Gastroesophageal sphincter (tissue), 4 donors: ENCODE data around the gene SSC5D. TPM values are rescaled to one million over a fixed set of nuclear protein-coding genes. Genes with fewer than 3 reads are reported as not detected.
A peak's percentile ranks its signal among the peaks of the same experiment; 100 is the strongest.

Source experiments
- ATAC-seq: fragments of 150-250 bp; one replicate; pipeline ENCODE4 v1.9.1; 2016; ENCODE audit warnings: mild to moderate bottlenecking, moderate library complexity
- H3K27ac ChIP-seq, 4 donors: fragments of 200-600 bp; sonication (generic) in 3 of 4; 1 replicate in 3 of 4; 2 replicates in 1 of 4; pipeline ENCODE4 v1.5.1; 2016 to 2019
- H3K27me3 ChIP-seq: fragments of 200-600 bp; sonication (generic); one replicate; pipeline ENCODE4 v1.5.1; 2019
- H3K36me3 ChIP-seq, 2 donors: fragments of 200-600 bp; sonication (generic); one replicate each; pipeline ENCODE4 v1.5.1; 2019; ENCODE audit warnings: control low read depth in 1 of 2
- H3K4me1 ChIP-seq, 3 donors: fragments of 200-600 bp; sonication (generic); 1 replicate in 2 of 3; 2 replicates in 1 of 3; pipeline ENCODE4 v1.5.1; 2016 to 2019; ENCODE audit warnings: control low read depth in 2 of 3
- H3K4me3 ChIP-seq, 2 donors: fragments of 200-600 bp; sonication (generic); one replicate each; pipeline ENCODE4 v1.5.1; 2019; ENCODE audit warnings: mild to moderate bottlenecking in 1 of 2, moderate library complexity in 1 of 2
- H3K9me3 ChIP-seq, 3 donors: fragments of 200-600 bp; sonication (generic); one replicate each; pipeline ENCODE4 v1.5.1; 2017 to 2019; ENCODE audit warnings: control low read depth in 2 of 3
- CTCF ChIP-seq, 4 experiments: fragments of 200-600 bp in 2 of 4; fragments of 450-650 bp in 2 of 4; sonication (generic) in 1 of 4; IDR thresholded peaks; one replicate each; pipeline ENCODE4 v1.5.1; 2017 to 2019; ENCODE audit warnings: antibody characterized with exemption in 4 of 4, mild to moderate bottlenecking in 2 of 4, moderate library complexity in 2 of 4
- EP300 ChIP-seq: sonication (generic); formaldehyde crosslinking; IDR thresholded peaks from one replicate; pipeline ENCODE4 v1.6.1; 2017; ENCODE audit warnings: antibody characterized with exemption, mild to moderate bottlenecking
- POLR2A ChIP-seq, 2 donors: fragments of 450-650 bp; IDR thresholded peaks; one replicate each; pipeline ENCODE4 v1.6.1; 2017; ENCODE audit warnings: antibody characterized with exemption in 2 of 2, mild to moderate bottlenecking in 2 of 2, moderate library complexity in 1 of 2
- POLR2AphosphoS5 ChIP-seq: sonication (generic); formaldehyde crosslinking; IDR thresholded peaks from one replicate; pipeline ENCODE4 v1.6.1; 2017; ENCODE audit warnings: antibody characterized with exemption
- WGBS, 2 donors: methylation state at CpG; one replicate each; pipeline ENCODE4 v1.1.5; 2018; ENCODE audit warnings: low coverage in 1 of 2; 5-methylcytosine and 5-hydroxymethylcytosine counted together
- total RNA-seq, 4 donors: library from RNA; depleted of rRNA; stranded (reverse); fragments of >200 nt; gene quantifications; one replicate each; pipeline ENCODE4 v1.1.0, GENCODE V29; 2016

SSC5D gene
- total RNA-seq, 4 donors from 2014 or later, result 6.3 to 39.2 (median 23.5) TPM

- Histone ChIP-seq H3K27me3 (no peaks in the 10 kb centered on the region), H3K9me3 (no peaks in the 10 kb centered on the region), H3K27ac (peak overlapping the region in 1 of 4 donors; percentile 37), H3K4me1 (peaks cover 0 to 18% (median 0%) of the 10 kb centered on the region in 3 donors), H3K36me3 (no peaks in the 10 kb centered on the region), H3K4me3 (no peak overlapping the region)
- ATAC-seq, result peak; percentile 93
- 54 to 68% methylated on average over 3 to 15 of the region's 29 CpGs for WGBS, 2 donors
- peak in 3 of 4 experiments; percentile 97 to 98 (median 97) for TF ChIP-seq CTCF (IDR thresholded peaks at IDR 0.05)
- TF ChIP-seq EP300, result no peak
Measured at GRCh38 chr19:55467236-55468053, 20.8 kb upstream of the SSC5D start.

GRCh38 chr19:55468054-55468393 lies 20.2 kb upstream of the SSC5D start:
- peaks cover 0 to 14% (median 0%) of the 10 kb centered on the region in 3 donors for H3K4me1 ChIP-seq
- no peaks in the 10 kb centered on the region for H3K9me3 ChIP-seq
- no peaks in the 10 kb centered on the region for H3K36me3 ChIP-seq
- 0% methylated on average over 2 of the region's 4 CpGs; no CpG with 5 or more reads in 1 of the 2 donors for WGBS, 2 donors
- no peaks in the 10 kb centered on the region for H3K27me3 ChIP-seq
- no peak for ATAC-seq
- TF ChIP-seq CTCF (IDR thresholded peaks at IDR 0.05) (no peak), POLR2AphosphoS5 (no peak), POLR2A (IDR thresholded peaks at IDR 0.05) (no peak), EP300 (no peak)
- no peak overlapping the region for H3K4me3 ChIP-seq
- H3K27ac ChIP-seq, result no peak overlapping the region

GRCh38 chr19:55471266-55471665 lies 17.0 kb upstream of the SSC5D start:
- TF ChIP-seq CTCF (IDR thresholded peaks at IDR 0.05), result no peak
- no peak for TF ChIP-seq POLR2A (IDR thresholded peaks at IDR 0.05)
- no peaks in the 10 kb centered on the region for H3K9me3 ChIP-seq
- H3K27me3 ChIP-seq, result no peaks in the 10 kb centered on the region
- no peak overlapping the region for H3K27ac ChIP-seq
- no peaks in the 10 kb centered on the region for H3K36me3 ChIP-seq
- 77 to 79% methylated on average over 8 to 13 of the region's 13 CpGs for WGBS, 2 donors
- ATAC-seq, result no peak
- no peak overlapping the region for H3K4me3 ChIP-seq
- H3K4me1 ChIP-seq, result peaks cover 0 to 25% (median 3%) of the 10 kb centered on the region in 3 donors

GRCh38 chr19:55472463-55472862 lies 15.8 kb upstream of the SSC5D start:
- WGBS, 2 donors, result no CpG with 5 or more reads among the region's 8 CpGs

More at GRCh38 chr19:55472463-55472862, 15.8 kb upstream of the SSC5D start:
- H3K9me3 ChIP-seq, result no peaks in the 10 kb centered on the region
- no peak for ATAC-seq
- no peak overlapping the region for H3K4me3 ChIP-seq
- H3K27me3 ChIP-seq, result no peaks in the 10 kb centered on the region
- H3K4me1 ChIP-seq, result peaks cover 0 to 27% (median 5%) of the 10 kb centered on the region in 3 donors
- no peaks in the 10 kb centered on the region for H3K36me3 ChIP-seq
- TF ChIP-seq POLR2AphosphoS5, result no peak
- no peak for TF ChIP-seq EP300
- no peak for TF ChIP-seq POLR2A (IDR thresholded peaks at IDR 0.05)
- no peak for TF ChIP-seq CTCF (IDR thresholded peaks at IDR 0.05)
- no peak overlapping the region for H3K27ac ChIP-seq
